NCI-H128 (cell line): ENCODE results near the gene FAM3A.

Source experiments
- DNase-seq: peaks from one replicate; lab custom pipeline; 2025; ENCODE audit not compliant: unreplicated experiment; lab: John Stamatoyannopoulos, UW

Gene FAM3A

GRCh38 chrX:154462396-154462795 is 53.6 kb downstream of the FAM3A start:
- DNase-seq, result no peak

GRCh38 chrX:154460326-154460725 is 55.7 kb downstream of the FAM3A start:
- no peak for DNase-seq

GRCh38 chrX:154459832-154460231 is 56.2 kb downstream of the FAM3A start:
- DNase-seq, result no peak

GRCh38 chrX:154458954-154459778 is 56.9 kb downstream of the FAM3A start:
- no peak for DNase-seq

GRCh38 chrX:154458116-154458953 is 57.7 kb downstream of the FAM3A start, which contains the start of gene PLXNA3:
PLXNA3 (plus strand) TSS chrX:154458281; CDS start chrX:154460184, 1,903 bp downstream.
- DNase-seq, result no peak

- peak; percentile 44 for DNase-seq
These were observed 58.4 kb downstream of the FAM3A start for GRCh38 chrX:154457491-154458115.
